Skeletal muscle cell (primary cell): ENCODE measurements around the gene LBHD2.
A peak's percentile ranks its signal among the peaks of the same experiment; 100 is the strongest.

Experiments
- DNase-seq: peaks from one replicate; pipeline ENCODE4 v3.0.0-alpha.2; 2010; ENCODE audit warnings: low read depth
- H3K4me3 ChIP-seq: 2 replicates; pipeline ENCODE4 v1.5.1; 2011; ENCODE audit warnings: low read depth, mild to moderate bottlenecking, control low read depth, low read length, moderate library complexity

LBHD2 gene

GRCh38 chr14:103127861-103128598 is 44.0 kb downstream of the LBHD2 start:
- H3K4me3 ChIP-seq: no peak overlapping the region
- DNase-seq: no peak

- no peak overlapping the region for H3K4me3 ChIP-seq
- DNase-seq: no peak
These were observed 44.8 kb downstream of the LBHD2 start for GRCh38 chr14:103128631-103129300.

GRCh38 chr14:103129301-103130016 is 45.4 kb downstream of the LBHD2 start:
- DNase-seq: no peak
- H3K4me3 ChIP-seq: no peak overlapping the region

GRCh38 chr14:103130017-103130764 is 46.2 kb downstream of the LBHD2 start:
- H3K4me3 ChIP-seq: no peak overlapping the region
- DNase-seq: no peak

DNA sequence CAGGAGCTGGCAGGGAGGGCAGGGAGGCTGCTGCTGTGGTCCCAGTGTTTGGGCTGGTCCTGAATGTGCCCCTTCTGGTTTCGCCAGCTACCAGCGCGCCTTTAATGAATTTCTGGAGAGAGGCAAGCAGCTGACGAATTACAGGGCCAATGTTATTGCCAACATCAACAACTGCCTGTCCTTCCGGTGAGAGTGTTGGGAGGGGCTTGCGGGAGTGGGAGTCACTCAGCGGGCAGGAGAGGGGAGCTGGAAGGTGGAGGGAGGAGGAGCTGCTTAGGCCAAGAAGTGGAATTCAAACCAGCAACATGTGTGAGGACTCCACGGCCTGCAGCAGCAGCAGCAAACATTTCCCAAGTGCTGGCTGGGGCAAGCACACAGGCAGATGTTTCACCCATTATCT is 47.0 kb downstream of the LBHD2 start:
- peak; percentile 69 for DNase-seq
- H3K4me3 ChIP-seq: no peak overlapping the region

DNA sequence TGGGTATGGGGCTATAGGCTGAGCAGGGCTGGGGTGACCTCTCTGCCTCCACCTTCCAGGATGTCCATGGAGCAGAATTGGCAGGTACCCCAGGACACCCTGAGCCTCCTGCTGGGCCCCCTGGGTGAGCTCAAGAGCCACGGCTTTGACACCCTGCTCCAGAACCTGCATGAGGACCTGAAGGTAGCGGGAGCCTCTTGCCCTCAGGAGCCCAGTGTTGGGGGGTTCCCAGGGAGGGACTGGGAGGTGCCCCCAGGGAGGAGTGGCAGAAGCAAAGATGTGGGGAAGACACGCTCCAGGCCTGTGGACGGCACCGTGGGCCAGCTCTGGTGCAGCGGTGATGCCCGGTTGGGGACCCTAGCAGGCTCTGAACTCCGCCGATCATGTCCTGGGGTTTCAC is 47.6 kb downstream of the LBHD2 start:
- no peak for DNase-seq
- no peak overlapping the region for H3K4me3 ChIP-seq

- no peak overlapping the region for H3K4me3 ChIP-seq
- DNase-seq: no peak
These were observed 48.6 kb downstream of the LBHD2 start for GRCh38 chr14:103132381-103133209.

DNA sequence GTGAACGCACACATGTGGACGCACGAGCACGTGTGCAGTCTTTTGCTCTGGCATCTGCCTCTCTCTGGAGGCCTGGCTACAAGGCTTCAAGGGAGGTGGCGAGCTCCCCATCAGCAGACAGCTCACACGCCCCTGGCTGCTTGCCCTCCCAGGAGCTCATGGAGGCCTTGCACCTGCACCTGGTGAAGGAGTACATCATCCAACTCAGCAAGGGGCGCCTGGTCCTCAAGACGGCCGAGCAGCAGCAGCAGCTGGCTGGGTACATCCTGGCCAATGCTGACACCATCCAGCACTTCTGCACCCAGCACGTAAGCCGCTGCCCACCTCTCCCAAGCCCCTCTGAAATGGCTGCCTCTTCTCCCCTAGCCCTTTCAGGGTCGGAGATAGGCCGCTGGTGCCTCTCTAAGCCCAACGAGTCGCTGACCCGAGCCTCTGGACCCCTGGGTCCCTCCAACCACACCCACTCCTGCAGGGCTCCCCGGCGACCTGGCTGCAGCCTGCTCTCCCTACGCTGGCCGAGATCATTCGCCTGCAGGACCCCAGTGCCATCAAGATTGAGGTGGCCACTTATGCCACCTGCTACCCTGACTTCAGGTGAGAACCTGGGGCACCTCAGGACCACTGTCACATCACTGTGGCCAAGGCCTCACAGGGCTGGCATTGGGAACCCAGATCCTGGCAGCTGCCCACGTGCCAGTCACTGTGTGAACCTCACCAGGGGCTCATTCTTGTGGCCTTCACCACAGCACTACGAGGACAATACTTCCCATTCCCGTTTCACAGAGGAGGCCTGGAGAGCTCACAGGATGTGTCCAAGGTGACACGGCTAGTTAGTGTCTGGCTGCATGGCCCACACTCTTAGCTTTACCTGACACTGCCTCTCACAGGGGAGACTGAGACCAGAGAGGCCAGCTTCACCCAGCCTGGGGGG is 49.5 kb downstream of the LBHD2 start:
- H3K4me3 ChIP-seq: no peak overlapping the region
- no peak for DNase-seq

DNA sequence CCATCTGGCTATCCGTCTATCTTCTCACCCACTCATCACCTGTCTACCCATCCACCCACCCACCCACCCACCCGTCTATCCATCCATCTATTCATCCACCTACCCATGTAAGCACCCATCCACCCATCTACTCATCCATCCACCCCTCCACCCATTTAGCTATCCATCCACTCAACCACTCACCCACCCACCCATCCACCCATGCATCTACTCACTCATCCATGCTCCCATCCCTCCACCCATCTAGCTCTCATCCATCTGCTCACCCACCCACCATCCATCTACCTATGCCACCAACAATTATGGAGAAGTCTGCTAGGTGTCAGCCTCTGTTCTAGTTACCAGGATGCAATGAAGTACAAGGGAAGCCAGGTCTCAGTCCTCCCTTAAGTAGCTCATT is 50.4 kb downstream of the LBHD2 start:
- no peak overlapping the region for H3K4me3 ChIP-seq
- DNase-seq: no peak

DNA sequence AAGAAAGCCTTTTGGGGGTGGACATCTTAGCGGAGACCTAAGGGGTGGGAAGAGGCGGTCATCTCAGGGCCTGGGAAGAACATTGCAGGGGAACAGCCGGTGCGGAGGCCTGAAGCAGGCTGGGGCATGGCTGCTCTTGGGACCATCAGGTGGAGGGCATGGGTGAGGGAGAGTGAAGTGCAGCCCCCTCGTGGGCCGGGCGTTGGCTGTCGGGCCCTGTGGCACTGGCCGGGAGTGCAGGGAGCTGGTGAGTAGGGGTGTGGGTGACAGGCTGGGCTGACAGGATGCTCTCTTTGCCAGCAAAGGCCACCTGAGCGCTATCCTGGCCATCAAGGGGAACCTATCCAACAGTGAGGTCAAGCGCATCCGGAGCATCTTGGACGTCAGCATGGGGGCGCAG is 50.9 kb downstream of the LBHD2 start:
- no peak for DNase-seq
- no peak overlapping the region for H3K4me3 ChIP-seq

GRCh38 chr14:103135333-103136260 is 51.6 kb downstream of the LBHD2 start:
- no peak overlapping the region for H3K4me3 ChIP-seq

GRCh38 chr14:103136388-103137271 is 52.6 kb downstream of the LBHD2 start:
- peak; percentile 25 for DNase-seq
- H3K4me3 ChIP-seq: no peak overlapping the region

More at GRCh38 chr14:103135333-103136260, 51.6 kb downstream of the LBHD2 start:
- no peak for DNase-seq

DNA sequence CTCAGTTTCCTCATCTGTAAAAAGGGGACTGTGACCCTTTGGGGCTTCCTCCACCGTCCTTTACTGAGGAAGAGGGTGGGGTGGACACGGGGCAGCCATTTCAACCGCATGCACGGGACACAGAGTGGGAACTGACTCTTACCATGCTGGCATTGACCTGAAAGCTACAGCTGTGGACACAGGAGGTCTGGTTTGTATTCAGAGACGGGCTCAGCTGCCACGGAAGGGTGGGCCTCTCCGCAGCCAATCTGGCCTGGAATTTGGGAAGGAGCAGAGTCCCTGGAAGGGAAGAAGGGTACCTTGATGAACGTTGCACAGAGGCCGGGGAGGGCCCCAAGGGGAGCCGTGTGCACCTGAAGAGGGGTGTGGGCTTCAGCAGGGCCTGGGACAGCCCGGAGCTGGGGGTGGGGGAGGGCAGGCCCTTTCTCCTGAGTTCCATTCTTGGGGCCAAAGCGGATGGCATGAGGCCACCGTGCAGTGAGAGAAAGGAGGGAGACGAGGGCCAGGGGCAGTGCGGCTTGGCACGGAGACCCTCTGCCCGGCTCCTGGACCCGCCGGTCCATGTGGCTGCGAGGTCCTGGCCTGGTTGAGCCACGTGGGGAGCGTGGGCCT is 53.8 kb downstream of the LBHD2 start:
- no peak for DNase-seq

DNA sequence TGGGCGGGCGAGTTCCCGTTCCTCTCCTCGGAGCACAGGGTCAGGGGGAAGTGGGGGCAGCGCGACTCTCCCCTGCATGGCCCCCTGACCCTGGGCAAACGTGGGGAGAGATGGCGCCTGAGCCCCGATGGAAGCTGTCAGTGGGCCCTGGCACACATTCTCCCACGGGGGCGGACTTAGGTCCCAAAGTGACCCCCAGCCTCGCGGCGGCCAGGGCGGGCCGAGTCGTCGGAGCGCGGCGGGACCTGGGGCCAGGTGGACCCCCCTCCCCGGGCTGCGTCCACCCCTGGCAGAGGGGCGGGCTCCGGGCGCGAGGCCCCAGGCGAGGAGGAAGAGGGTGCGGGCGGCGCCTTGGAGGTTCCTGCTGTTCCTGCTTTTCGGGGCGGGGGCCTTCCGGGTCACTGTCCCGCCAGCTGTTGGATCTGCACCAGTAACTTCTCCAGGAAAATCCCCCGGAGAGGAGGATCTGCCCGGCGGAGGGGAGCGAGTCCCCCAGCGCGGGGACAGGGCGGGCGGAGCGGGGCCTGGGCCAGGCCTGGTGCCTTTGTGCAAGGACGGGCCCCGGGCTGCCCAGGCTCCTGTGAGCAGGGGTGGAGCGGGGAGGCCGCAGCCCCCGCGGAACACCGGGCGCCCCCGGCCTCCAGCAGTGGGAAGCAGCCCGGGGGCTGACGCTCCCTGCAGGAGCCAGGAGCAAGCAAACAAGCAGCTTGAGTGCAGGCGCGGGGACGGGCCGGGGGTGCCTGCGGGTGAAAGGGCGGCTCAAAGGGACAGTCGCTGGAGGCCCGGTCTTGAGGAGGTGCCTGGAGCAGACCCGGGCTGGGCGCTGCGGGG is 54.5 kb downstream of the LBHD2 start:
- no peak for DNase-seq
- no peak overlapping the region for H3K4me3 ChIP-seq

More for the DNA sequence above, 53.8 kb downstream of the LBHD2 start:
- H3K4me3 ChIP-seq: no peak overlapping the region
